ENCODE measurements around the gene IGSF11. TPM values are rescaled to one million over a fixed set of nuclear protein-coding genes. Genes with fewer than 3 reads are reported as not detected.
"Not testable (repeated sequence)": the region's sequence is repeated elsewhere in the genome, so short reads cannot be mapped to it uniquely, and the experiment has no call there.

Gene IGSF11
- total RNA-seq, 1 donor from 2014 or later: not detected

GRCh38 chr3:118990823-118991560 is 43.7 kb downstream of the IGSF11 start:
- DNase-seq (ENCODE audit: low read depth, low spot score): no peak

- DNase-seq (ENCODE audit: low read depth, low spot score): no peak
Measured at GRCh38 chr3:118988198-118989130, 46.2 kb downstream of the IGSF11 start.

- DNase-seq (ENCODE audit: low read depth, low spot score): no peak
Measured at GRCh38 chr3:118987477-118987876, 47.2 kb downstream of the IGSF11 start.

GRCh38 chr3:118986734-118987133 is 47.9 kb downstream of the IGSF11 start:
- no peak for DNase-seq (ENCODE audit: low read depth, low spot score)

- no peak for DNase-seq (ENCODE audit: low read depth, low spot score)
Measured at GRCh38 chr3:118984699-118985098, 49.9 kb downstream of the IGSF11 start.

- DNase-seq (ENCODE audit: low read depth, low spot score): no peak
Measured at GRCh38 chr3:118981494-118982134, 53.0 kb downstream of the IGSF11 start.

- no peak for DNase-seq (ENCODE audit: low read depth, low spot score)
Measured at GRCh38 chr3:118980832-118981231, 53.8 kb downstream of the IGSF11 start.

- no peak for DNase-seq (ENCODE audit: low read depth, low spot score)
Measured at GRCh38 chr3:118978393-118978758, 56.3 kb downstream of the IGSF11 start.

GRCh38 chr3:118977671-118978392 is 56.8 kb downstream of the IGSF11 start:
- DNase-seq (ENCODE audit: low read depth, low spot score): no peak

- DNase-seq (ENCODE audit: low read depth, low spot score): no peak
Measured at GRCh38 chr3:118977118-118977517, 57.5 kb downstream of the IGSF11 start.

- not testable (repeated sequence) for DNase-seq (ENCODE audit: low read depth, low spot score)
Measured at GRCh38 chr3:118975476-118975875, 59.2 kb downstream of the IGSF11 start.

GRCh38 chr3:118974356-118975097 is 60.1 kb downstream of the IGSF11 start:
- DNase-seq (ENCODE audit: low read depth, low spot score): no peak

GRCh38 chr3:118973050-118973449 is 61.6 kb downstream of the IGSF11 start:
- DNase-seq (ENCODE audit: low read depth, low spot score): no peak

GRCh38 chr3:118970819-118971218 is 63.8 kb downstream of the IGSF11 start:
- DNase-seq (ENCODE audit: low read depth, low spot score): no peak

GRCh38 chr3:118968640-118969039 is 66.0 kb downstream of the IGSF11 start:
- DNase-seq (ENCODE audit: low read depth, low spot score): no peak

- DNase-seq (ENCODE audit: low read depth, low spot score): no peak
Measured at GRCh38 chr3:118968111-118968510, 66.5 kb downstream of the IGSF11 start.

GRCh38 chr3:118966700-118967099 is 67.9 kb downstream of the IGSF11 start:
- no peak for DNase-seq (ENCODE audit: low read depth, low spot score)

GRCh38 chr3:118963711-118964110 is 70.9 kb downstream of the IGSF11 start:
- no peak for DNase-seq (ENCODE audit: low read depth, low spot score)

- DNase-seq (ENCODE audit: low read depth, low spot score): no peak
Measured at GRCh38 chr3:118960876-118961450, 73.7 kb downstream of the IGSF11 start.

- DNase-seq (ENCODE audit: low read depth, low spot score): no peak
Measured at GRCh38 chr3:118955914-118956556, 78.6 kb downstream of the IGSF11 start.
